ENCODE measurements around the gene SF3A2. TPM values are rescaled to one million over a fixed set of nuclear protein-coding genes. Genes with fewer than 3 reads are reported as not detected.

Gene SF3A2
- total and polyA plus RNA-seq, 4 donors, result 2.2 to 32.0 (median 13.2) TPM

DNA sequence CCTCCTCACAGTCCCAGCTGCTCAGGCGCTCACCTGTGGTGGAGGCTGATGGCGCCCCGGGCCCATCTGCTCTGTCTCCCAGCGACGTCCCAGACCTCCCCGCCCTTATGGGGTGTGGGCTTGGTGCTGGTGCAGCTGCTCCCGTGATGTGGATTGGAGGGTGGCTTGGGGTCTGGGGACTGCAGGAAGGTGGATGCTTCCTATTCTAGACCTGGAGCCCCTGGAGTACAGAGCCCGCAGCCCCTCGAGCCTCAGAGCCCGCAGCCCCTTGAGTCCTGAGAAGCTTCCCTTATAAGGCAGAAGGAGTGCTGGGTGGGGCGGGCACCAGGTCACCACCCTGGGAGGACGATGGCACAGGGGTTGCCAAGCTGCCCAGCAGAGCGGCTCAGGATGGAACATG, 41.3 kb upstream of the SF3A2 start:
- Histone ChIP-seq H3K27ac (ENCODE audit: low read depth in 1 of 2, low read length in 2 of 2) (no peak overlapping the region), H3K36me3 (ENCODE audit: control insufficient read depth in 4 of 4, insufficient read depth in 3 of 4, low read depth in 1 of 4, low read length in 3 of 4) (peaks cover 8 to 52% (median 13%) of the 10 kb centered on the region in 4 donors), H3K9ac (ENCODE audit: low read depth in 1 of 2, low read length in 2 of 2) (no peak overlapping the region), H3K4me3 (ENCODE audit: low read depth in 1 of 3, low read length in 3 of 3) (no peak overlapping the region), H3K27me3 (ENCODE audit: control insufficient read depth in 4 of 4, insufficient read depth in 4 of 4, low read length in 3 of 4) (no peaks in the 10 kb centered on the region), H3K4me1 (ENCODE audit: control insufficient read depth in 4 of 4, insufficient read depth in 4 of 4, low read length in 3 of 4) (no peaks in the 10 kb centered on the region), H3K9me3 (ENCODE audit: control insufficient read depth in 4 of 4, low read length in 3 of 4) (no peaks in the 10 kb centered on the region)
- TF ChIP-seq, protein P1, sequence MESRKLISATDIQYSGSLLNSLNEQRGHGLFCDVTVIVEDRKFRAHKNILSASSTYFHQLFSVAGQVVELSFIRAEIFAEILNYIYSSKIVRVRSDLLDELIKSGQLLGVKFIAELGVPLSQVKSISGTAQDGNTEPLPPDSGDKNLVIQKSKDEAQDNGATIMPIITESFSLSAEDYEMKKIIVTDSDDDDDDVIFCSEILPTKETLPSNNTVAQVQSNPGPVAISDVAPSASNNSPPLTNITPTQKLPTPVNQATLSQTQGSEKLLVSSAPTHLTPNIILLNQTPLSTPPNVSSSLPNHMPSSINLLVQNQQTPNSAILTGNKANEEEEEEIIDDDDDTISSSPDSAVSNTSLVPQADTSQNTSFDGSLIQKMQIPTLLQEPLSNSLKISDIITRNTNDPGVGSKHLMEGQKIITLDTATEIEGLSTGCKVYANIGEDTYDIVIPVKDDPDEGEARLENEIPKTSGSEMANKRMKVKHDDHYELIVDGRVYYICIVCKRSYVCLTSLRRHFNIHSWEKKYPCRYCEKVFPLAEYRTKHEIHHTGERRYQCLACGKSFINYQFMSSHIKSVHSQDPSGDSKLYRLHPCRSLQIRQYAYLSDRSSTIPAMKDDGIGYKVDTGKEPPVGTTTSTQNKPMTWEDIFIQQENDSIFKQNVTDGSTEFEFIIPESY (IDR thresholded peaks at IDR 0.05), result no peak
- TF ChIP-seq FOXA2 (IDR thresholded peaks at IDR 0.05), result no peak
- no peak for TF ChIP-seq NR2F2 (IDR thresholded peaks at IDR 0.05)
- TF ChIP-seq, protein P2, sequence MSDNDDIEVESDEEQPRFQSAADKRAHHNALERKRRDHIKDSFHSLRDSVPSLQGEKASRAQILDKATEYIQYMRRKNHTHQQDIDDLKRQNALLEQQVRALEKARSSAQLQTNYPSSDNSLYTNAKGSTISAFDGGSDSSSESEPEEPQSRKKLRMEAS (IDR thresholded peaks at IDR 0.05), result no peak
- no peak for TF ChIP-seq GABPA (IDR thresholded peaks at IDR 0.05 in 1 of 2, conservative IDR thresholded peaks at IDR 0.05 in 1 of 2)
- no peak for TF ChIP-seq HNF4G (IDR thresholded peaks at IDR 0.05)
- TF ChIP-seq, protein P3, sequence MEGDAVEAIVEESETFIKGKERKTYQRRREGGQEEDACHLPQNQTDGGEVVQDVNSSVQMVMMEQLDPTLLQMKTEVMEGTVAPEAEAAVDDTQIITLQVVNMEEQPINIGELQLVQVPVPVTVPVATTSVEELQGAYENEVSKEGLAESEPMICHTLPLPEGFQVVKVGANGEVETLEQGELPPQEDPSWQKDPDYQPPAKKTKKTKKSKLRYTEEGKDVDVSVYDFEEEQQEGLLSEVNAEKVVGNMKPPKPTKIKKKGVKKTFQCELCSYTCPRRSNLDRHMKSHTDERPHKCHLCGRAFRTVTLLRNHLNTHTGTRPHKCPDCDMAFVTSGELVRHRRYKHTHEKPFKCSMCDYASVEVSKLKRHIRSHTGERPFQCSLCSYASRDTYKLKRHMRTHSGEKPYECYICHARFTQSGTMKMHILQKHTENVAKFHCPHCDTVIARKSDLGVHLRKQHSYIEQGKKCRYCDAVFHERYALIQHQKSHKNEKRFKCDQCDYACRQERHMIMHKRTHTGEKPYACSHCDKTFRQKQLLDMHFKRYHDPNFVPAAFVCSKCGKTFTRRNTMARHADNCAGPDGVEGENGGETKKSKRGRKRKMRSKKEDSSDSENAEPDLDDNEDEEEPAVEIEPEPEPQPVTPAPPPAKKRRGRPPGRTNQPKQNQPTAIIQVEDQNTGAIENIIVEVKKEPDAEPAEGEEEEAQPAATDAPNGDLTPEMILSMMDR (IDR thresholded peaks at IDR 0.05; ENCODE audit: low read depth, low read length, missing input control), result no peak
- TF ChIP-seq SP1 (IDR thresholded peaks at IDR 0.05), result no peak
- no peak for TF ChIP-seq JUND (IDR thresholded peaks at IDR 0.05)
- TF ChIP-seq FOXA1 (IDR thresholded peaks at IDR 0.05), result no peak
- TF ChIP-seq RAD21 (IDR thresholded peaks at IDR 0.05), result no peak
- TF ChIP-seq, protein P4, sequence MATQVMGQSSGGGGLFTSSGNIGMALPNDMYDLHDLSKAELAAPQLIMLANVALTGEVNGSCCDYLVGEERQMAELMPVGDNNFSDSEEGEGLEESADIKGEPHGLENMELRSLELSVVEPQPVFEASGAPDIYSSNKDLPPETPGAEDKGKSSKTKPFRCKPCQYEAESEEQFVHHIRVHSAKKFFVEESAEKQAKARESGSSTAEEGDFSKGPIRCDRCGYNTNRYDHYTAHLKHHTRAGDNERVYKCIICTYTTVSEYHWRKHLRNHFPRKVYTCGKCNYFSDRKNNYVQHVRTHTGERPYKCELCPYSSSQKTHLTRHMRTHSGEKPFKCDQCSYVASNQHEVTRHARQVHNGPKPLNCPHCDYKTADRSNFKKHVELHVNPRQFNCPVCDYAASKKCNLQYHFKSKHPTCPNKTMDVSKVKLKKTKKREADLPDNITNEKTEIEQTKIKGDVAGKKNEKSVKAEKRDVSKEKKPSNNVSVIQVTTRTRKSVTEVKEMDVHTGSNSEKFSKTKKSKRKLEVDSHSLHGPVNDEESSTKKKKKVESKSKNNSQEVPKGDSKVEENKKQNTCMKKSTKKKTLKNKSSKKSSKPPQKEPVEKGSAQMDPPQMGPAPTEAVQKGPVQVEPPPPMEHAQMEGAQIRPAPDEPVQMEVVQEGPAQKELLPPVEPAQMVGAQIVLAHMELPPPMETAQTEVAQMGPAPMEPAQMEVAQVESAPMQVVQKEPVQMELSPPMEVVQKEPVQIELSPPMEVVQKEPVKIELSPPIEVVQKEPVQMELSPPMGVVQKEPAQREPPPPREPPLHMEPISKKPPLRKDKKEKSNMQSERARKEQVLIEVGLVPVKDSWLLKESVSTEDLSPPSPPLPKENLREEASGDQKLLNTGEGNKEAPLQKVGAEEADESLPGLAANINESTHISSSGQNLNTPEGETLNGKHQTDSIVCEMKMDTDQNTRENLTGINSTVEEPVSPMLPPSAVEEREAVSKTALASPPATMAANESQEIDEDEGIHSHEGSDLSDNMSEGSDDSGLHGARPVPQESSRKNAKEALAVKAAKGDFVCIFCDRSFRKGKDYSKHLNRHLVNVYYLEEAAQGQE (IDR thresholded peaks at IDR 0.05), result no peak
- no peak for TF ChIP-seq HNF4A (conservative IDR thresholded peaks at IDR 0.05)
- no peak for TF ChIP-seq YY1 (IDR thresholded peaks at IDR 0.05)
- no peak for TF ChIP-seq TAF1 (conservative IDR thresholded peaks at IDR 0.05)
- 95% methylated on average over 13 of the region's 13 CpGs for WGBS
- no peak for DNase-seq (ENCODE audit: low spot score)

DNA sequence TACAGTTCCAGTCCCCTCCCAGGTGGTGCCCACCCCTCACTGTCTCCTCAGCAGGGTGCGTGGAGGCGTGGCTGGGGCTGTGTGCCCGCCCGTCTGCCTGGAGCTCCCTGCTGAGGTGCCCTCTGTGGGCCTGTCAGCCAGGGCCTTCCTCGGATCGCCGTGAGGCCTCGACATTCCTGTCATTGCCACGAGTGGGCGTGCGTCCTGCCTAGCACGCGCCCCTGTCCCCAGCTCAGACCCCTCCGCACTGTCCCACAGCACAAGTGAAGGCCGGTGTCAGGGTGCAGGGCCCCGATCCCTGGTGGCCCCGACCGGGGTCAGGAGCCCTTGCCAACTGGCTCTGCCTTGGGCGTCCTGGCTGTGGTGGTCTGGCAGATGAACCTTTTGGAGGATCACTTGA, 40.7 kb upstream of the SF3A2 start:
- TF ChIP-seq NR2F2 (IDR thresholded peaks at IDR 0.05) (no peak), RXRA (IDR thresholded peaks at IDR 0.05) (no peak)
- TF ChIP-seq, protein P4 (IDR thresholded peaks at IDR 0.05), result no peak
- Histone ChIP-seq H3K4me1 (ENCODE audit: control insufficient read depth in 4 of 4, insufficient read depth in 4 of 4, low read length in 3 of 4) (no peaks in the 10 kb centered on the region), H3K27ac (ENCODE audit: low read depth in 1 of 2, low read length in 2 of 2) (no peak overlapping the region), H3K27me3 (ENCODE audit: control insufficient read depth in 4 of 4, insufficient read depth in 4 of 4, low read length in 3 of 4) (no peaks in the 10 kb centered on the region), H3K9ac (ENCODE audit: low read depth in 1 of 2, low read length in 2 of 2) (no peak overlapping the region), H3K4me3 (ENCODE audit: low read depth in 1 of 3, low read length in 3 of 3) (no peak overlapping the region), H3K9me3 (ENCODE audit: control insufficient read depth in 4 of 4, low read length in 3 of 4) (no peaks in the 10 kb centered on the region), H3K36me3 (ENCODE audit: control insufficient read depth in 4 of 4, insufficient read depth in 3 of 4, low read depth in 1 of 4, low read length in 3 of 4) (peaks cover 8 to 53% (median 13%) of the 10 kb centered on the region in 4 donors)
- 98% methylated on average over 19 of the region's 19 CpGs for WGBS
- no peak for DNase-seq (ENCODE audit: low spot score)
